Fibroblast of lung (primary cell): ENCODE data around the gene PPARG. TPM values are rescaled to one million over a fixed set of nuclear protein-coding genes. Genes with fewer than 3 reads are reported as not detected.

Experiments used
- DNase-seq, 2 donors: peaks; one replicate each; pipeline versions ENCODE4 v3.0.0 to v3.0.0-alpha.2; 2010; ENCODE audit warnings: low read depth in 2 of 2
- H2AFZ ChIP-seq: 2 replicates; pipeline ENCODE4 v1.5.1; 2012; ENCODE audit warnings: low read length, control low read depth, inconsistent platforms
- H3K27ac ChIP-seq: 2 replicates; pipeline ENCODE4 v1.5.1; 2011; ENCODE audit warnings: low read length, control low read depth; ENCODE audit not compliant: insufficient read depth
- H3K27me3 ChIP-seq: 2 replicates; pipeline ENCODE4 v1.5.1; 2011; ENCODE audit warnings: mild to moderate bottlenecking, low read length; ENCODE audit not compliant: control insufficient read depth, insufficient read depth
- H3K36me3 ChIP-seq: 2 replicates; pipeline ENCODE4 v1.5.1; 2011; ENCODE audit warnings: low read length; ENCODE audit not compliant: control insufficient read depth, insufficient read depth
- H3K4me1 ChIP-seq: 2 replicates; pipeline ENCODE4 v1.5.1; 2011; ENCODE audit warnings: low read length; ENCODE audit not compliant: control insufficient read depth, insufficient read depth; ENCODE audit errors: extremely low read depth
- H3K4me2 ChIP-seq: 2 replicates; pipeline ENCODE4 v1.5.1; 2011; ENCODE audit warnings: low read length, control low read depth; ENCODE audit not compliant: insufficient read depth; ENCODE audit errors: extremely low read depth
- H3K4me3 ChIP-seq, 4 experiments: fragments of 200-600 bp in 1 of 4; sonication (generic) in 1 of 4; replicated peaks in 1 of 4; 2 replicates each; pipeline ENCODE4 v1.5.1; 2011 to 2016; ENCODE audit warnings: low read length in 4 of 4, low read depth in 3 of 4, mild to moderate bottlenecking in 3 of 4, control low read depth in 2 of 4, inconsistent platforms in 1 of 4, mixed read lengths in 1 of 4; ENCODE audit not compliant: insufficient read depth in 1 of 4; ENCODE audit errors: control extremely low read depth in 1 of 4
- H3K79me2 ChIP-seq: 2 replicates; pipeline ENCODE4 v1.5.1; 2012; ENCODE audit warnings: mild to moderate bottlenecking, low read length, inconsistent platforms; ENCODE audit not compliant: control insufficient read depth, insufficient read depth
- H3K9ac ChIP-seq: 2 replicates; pipeline ENCODE4 v1.5.1; 2011; ENCODE audit warnings: mild to moderate bottlenecking, low read length, control low read depth; ENCODE audit not compliant: insufficient read depth
- H3K9me3 ChIP-seq: 2 replicates; pipeline ENCODE4 v1.5.1; 2012; ENCODE audit warnings: low read depth, low read length; ENCODE audit not compliant: control insufficient read depth, insufficient read depth
- H4K20me1 ChIP-seq: 2 replicates; pipeline ENCODE4 v1.5.1; 2011; ENCODE audit warnings: low read length; ENCODE audit not compliant: control insufficient read depth, insufficient read depth; ENCODE audit errors: extremely low read depth
- EZH2 ChIP-seq: IDR thresholded peaks from 2 replicates; pipeline ENCODE4 v1.5.1; 2012; ENCODE audit warnings: low read length, control low read depth, mild to moderate bottlenecking; ENCODE audit errors: missing control alignments
- polyA plus RNA-seq, 2 donors: library from polyadenylated mRNA; depleted of rRNA in 1 of 2; stranded (reverse) in 1 of 2; unstranded in 1 of 2; fragments of >200 nt; gene quantifications; 2 replicates each; pipeline ENCODE4 v1.2.1, GENCODE V29; 2011 to 2012; ENCODE audit warnings: missing spikeins in 1 of 2
- total RNA-seq: library from RNA; depleted of rRNA; stranded (reverse); fragments of >200 nt; gene quantifications from 2 replicates; pipeline ENCODE4 v1.2.1, GENCODE V29; 2014
- TF ChIP-seq, protein P1 (sequence below), 2 donors: IDR thresholded peaks in 1 of 2; conservative IDR thresholded peaks in 1 of 2; 1 replicate in 1 of 2; 2 replicates in 1 of 2; pipeline ENCODE4 v1.5.1; 2011 to 2012; ENCODE audit warnings: low read length in 2 of 2, control low read depth in 1 of 2, inconsistent platforms in 1 of 2, low read depth in 1 of 2, mild to moderate bottlenecking in 1 of 2

Gene PPARG
- total and polyA plus RNA-seq, 2 donors (not counting 1 experiment from before 2014, with no cell fraction given) = 32.8 to 42.8 TPM

DNA sequence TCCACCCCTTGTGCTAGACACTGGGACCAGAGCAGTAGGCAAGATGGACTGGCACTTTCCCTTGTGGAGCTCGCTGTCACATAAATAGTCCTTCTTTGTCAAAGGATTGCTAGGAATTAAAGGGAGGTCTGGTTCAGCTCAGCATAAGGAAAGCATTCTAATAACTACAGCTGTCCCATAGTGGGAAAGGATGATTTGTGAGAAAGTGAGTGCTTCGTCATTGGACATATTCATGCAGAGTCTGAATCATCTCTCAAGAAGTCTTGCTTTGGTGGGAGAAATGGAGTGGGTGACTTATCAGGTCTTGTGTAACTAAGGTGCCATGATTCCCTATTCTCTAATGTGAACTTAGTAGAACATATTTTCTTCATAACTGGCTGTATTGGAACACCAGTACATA, 14.7 kb downstream of the PPARG start:
- no peaks in the 10 kb centered on the region for H3K27me3 ChIP-seq
- H3K27ac ChIP-seq = no peak overlapping the region
- TF ChIP-seq EZH2 = no peak
- TF ChIP-seq, protein P1, sequence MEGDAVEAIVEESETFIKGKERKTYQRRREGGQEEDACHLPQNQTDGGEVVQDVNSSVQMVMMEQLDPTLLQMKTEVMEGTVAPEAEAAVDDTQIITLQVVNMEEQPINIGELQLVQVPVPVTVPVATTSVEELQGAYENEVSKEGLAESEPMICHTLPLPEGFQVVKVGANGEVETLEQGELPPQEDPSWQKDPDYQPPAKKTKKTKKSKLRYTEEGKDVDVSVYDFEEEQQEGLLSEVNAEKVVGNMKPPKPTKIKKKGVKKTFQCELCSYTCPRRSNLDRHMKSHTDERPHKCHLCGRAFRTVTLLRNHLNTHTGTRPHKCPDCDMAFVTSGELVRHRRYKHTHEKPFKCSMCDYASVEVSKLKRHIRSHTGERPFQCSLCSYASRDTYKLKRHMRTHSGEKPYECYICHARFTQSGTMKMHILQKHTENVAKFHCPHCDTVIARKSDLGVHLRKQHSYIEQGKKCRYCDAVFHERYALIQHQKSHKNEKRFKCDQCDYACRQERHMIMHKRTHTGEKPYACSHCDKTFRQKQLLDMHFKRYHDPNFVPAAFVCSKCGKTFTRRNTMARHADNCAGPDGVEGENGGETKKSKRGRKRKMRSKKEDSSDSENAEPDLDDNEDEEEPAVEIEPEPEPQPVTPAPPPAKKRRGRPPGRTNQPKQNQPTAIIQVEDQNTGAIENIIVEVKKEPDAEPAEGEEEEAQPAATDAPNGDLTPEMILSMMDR (conservative IDR thresholded peaks at IDR 0.05 in 1 of 2, IDR thresholded peaks at IDR 0.05 in 1 of 2; ENCODE audit: low read depth in 1 of 2, low read length in 2 of 2) = no peak
- H3K4me1 ChIP-seq = peaks cover 8% of the 10 kb centered on the region
- no peak overlapping the region for H3K9ac ChIP-seq
- peak; percentile 92 to 96 for DNase-seq
- no peaks in the 10 kb centered on the region for H3K79me2 ChIP-seq
- H2AFZ ChIP-seq = no peak overlapping the region
- no peaks in the 10 kb centered on the region for H4K20me1 ChIP-seq
- H3K36me3 ChIP-seq = no peaks in the 10 kb centered on the region
- H3K4me2 ChIP-seq = no peak overlapping the region
- no peaks in the 10 kb centered on the region for H3K9me3 ChIP-seq
- no peak overlapping the region for H3K4me3 ChIP-seq

DNA sequence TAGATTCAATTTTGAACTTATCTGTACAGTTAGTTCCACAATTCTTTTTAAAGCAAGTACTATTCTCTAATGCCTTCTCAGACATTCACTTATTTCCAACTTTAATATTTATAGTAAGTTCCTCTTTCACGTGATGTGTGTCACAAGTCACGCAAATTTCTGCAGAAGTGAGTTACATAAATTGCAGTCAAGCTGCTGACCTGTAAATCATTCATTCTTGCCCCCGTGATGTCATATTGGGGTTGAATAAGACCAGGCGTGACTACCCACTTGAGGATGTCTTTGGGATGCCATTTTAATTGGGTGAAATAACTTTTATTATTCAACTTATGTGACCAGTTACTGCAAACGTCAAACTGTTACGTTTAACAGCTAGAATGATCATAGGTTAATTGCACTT, 15.1 kb downstream of the PPARG start:
- Histone ChIP-seq H3K36me3 (no peaks in the 10 kb centered on the region), H3K9ac (no peak overlapping the region), H3K4me1 (peaks cover 11% of the 10 kb centered on the region), H3K79me2 (no peaks in the 10 kb centered on the region), H3K4me3 (no peak overlapping the region), H4K20me1 (no peaks in the 10 kb centered on the region), H3K9me3 (no peaks in the 10 kb centered on the region), H3K27ac (no peak overlapping the region), H3K4me2 (no peak overlapping the region), H2AFZ (no peak overlapping the region), H3K27me3 (no peaks in the 10 kb centered on the region)
- TF ChIP-seq EZH2 = no peak
- TF ChIP-seq, protein P1 (conservative IDR thresholded peaks at IDR 0.05 in 1 of 2, IDR thresholded peaks at IDR 0.05 in 1 of 2; ENCODE audit: low read depth in 1 of 2, low read length in 2 of 2) = no peak
- DNase-seq = no peak

DNA sequence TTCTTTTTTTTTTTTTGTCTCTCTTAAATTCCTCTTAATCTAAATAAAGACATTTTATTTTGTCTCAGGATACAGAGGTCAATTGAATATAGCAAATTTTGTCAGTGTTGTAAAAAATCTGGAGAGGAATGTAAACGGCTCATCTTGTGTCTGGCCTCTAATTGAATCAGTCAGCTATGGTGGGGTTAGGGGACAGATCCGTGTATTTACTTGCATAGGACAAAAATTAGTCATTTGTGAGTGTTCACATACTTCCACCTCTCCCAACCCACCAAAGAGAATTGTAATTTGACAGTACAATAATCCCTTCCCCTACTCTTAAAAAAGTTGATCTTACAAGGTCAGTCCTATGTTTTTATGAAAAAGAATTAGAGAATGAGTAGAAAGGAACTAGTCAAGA, 18.3 kb downstream of the PPARG start:
- Histone ChIP-seq H3K27me3 (no peaks in the 10 kb centered on the region), H3K9ac (no peak overlapping the region), H3K79me2 (peaks cover 2% of the 10 kb centered on the region), H3K27ac (no peak overlapping the region), H2AFZ (no peak overlapping the region), H3K9me3 (no peaks in the 10 kb centered on the region), H4K20me1 (no peaks in the 10 kb centered on the region), H3K4me1 (peaks cover 15% of the 10 kb centered on the region), H3K4me3 (no peak overlapping the region), H3K36me3 (no peaks in the 10 kb centered on the region), H3K4me2 (no peak overlapping the region)
- no peak for DNase-seq
- TF ChIP-seq EZH2 = no peak
- TF ChIP-seq, protein P1 (conservative IDR thresholded peaks at IDR 0.05 in 1 of 2, IDR thresholded peaks at IDR 0.05 in 1 of 2; ENCODE audit: low read depth in 1 of 2, low read length in 2 of 2) = no peak
